Activated CD4-positive, alpha-beta T cell treated with anti-CD3 and anti-CD28 coated beads, Interleukin-2, amount 50 U/mL, for 4 hours (primary cell): ENCODE results near the gene DFFA.
A peak's percentile ranks its signal among the peaks of the same experiment; 100 is the strongest.
"Not testable (repeated sequence)": the region's sequence is repeated elsewhere in the genome, so short reads cannot be mapped to it uniquely, and the experiment has no call there.

Source experiments
- DNase-seq, 2 experiments: peaks; one replicate each; pipeline ENCODE4 v3.0.0-alpha.2; 2020

DFFA gene, protein sequence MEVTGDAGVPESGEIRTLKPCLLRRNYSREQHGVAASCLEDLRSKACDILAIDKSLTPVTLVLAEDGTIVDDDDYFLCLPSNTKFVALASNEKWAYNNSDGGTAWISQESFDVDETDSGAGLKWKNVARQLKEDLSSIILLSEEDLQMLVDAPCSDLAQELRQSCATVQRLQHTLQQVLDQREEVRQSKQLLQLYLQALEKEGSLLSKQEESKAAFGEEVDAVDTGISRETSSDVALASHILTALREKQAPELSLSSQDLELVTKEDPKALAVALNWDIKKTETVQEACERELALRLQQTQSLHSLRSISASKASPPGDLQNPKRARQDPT

GRCh38 chr1:10472220-10473144 lies at the start of gene DFFA:
TSS of gene DFFA (minus strand) at chr1:10472529. CDS start at chr1:10472458, 71 bp downstream.
- DNase-seq = peak; percentile 89

GRCh38 chr1:10521537-10522157 lies 49.3 kb upstream of the DFFA start:
- DNase-seq = no peak

- DNase-seq = no peak
Observed at GRCh38 chr1:10520952-10521351, 48.6 kb upstream of the DFFA start.

DNA sequence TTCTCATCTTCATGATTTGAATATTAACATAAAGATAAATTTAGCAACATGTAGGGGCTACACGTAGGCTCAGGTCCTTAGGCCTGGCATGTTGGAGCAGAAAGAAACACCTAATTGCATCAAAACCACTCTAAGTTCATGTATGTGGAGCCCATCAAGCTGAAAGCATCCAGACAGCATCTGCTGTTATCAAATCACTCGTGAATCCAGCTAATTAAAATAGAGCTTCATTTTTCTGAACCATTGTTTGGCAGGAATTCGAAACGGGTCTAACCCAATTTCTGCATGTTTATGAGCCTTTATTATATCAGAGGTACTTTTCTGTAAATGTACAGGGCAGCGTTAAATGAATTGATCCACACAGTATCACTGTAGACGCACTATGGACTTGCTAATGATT lies 48.2 kb upstream of the DFFA start:
- no peak for DNase-seq

DNA sequence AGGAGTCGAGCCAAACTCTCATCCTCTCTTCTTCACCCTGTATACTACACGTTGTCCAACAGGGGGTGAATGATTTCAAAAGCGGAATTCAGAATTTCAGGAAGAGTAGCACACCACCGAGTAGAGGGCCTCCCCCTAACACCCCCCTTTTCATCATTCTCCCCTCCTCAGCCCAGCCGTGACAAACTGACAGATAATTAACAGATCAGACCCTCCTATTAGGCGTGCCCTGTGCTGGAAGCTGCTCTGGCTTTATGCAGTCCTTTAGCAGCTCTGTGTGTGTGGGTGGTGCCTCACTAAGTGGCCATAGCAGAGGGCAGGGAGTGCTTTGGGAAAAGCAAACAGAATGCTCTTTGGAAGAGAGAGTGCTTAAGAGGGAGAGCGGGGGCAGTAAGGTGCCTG lies 46.7 kb upstream of the DFFA start:
- no peak for DNase-seq

GRCh38 chr1:10517677-10517982 lies 45.3 kb upstream of the DFFA start:
- no peak for DNase-seq

DNA sequence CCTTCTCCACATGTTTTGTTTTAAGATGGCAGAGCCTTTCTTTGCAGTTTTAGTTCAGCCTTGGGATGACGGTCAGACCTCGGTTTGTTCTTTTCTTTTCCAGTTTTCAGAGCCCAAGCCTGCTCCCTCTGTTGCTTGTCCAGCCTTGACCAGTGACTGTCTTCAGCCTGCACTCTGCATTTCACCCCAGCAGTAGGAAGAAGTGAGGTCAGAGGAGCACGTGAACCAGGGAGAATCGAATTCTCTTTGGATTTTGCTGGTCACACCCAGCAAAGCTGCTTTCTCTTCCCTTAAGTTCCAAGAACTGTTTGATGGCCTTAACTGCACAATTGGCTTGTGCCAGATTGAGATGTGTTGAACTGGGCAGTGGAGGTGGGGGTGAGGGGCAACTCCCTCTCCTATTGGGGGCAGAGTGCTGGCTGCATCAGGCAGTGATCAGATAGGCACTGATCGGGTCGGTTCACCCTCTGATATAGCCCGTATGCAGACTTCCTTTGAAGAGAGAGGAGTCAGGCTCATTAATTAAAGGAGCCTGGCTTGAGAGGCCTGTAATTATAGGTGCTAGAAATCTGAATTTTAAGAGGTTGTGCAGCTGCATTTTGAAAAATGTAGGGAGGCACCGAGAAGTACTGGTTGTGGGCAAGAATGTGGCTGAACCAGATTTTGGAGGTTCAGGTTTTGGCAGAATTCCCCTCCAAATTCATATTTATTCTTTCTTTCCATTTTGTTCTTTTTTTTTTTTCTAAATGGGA lies 44.8 kb upstream of the DFFA start:
- no peak for DNase-seq

GRCh38 chr1:10515976-10516750 lies 43.8 kb upstream of the DFFA start:
- no peak for DNase-seq

GRCh38 chr1:10515301-10515975 lies 43.1 kb upstream of the DFFA start:
- no peak for DNase-seq

- no peak for DNase-seq
Observed at GRCh38 chr1:10514490-10515235, 42.3 kb upstream of the DFFA start.

GRCh38 chr1:10513199-10513598 lies 40.9 kb upstream of the DFFA start:
- no peak for DNase-seq

GRCh38 chr1:10511494-10511885 lies 39.2 kb upstream of the DFFA start:
- DNase-seq = no peak

DNA sequence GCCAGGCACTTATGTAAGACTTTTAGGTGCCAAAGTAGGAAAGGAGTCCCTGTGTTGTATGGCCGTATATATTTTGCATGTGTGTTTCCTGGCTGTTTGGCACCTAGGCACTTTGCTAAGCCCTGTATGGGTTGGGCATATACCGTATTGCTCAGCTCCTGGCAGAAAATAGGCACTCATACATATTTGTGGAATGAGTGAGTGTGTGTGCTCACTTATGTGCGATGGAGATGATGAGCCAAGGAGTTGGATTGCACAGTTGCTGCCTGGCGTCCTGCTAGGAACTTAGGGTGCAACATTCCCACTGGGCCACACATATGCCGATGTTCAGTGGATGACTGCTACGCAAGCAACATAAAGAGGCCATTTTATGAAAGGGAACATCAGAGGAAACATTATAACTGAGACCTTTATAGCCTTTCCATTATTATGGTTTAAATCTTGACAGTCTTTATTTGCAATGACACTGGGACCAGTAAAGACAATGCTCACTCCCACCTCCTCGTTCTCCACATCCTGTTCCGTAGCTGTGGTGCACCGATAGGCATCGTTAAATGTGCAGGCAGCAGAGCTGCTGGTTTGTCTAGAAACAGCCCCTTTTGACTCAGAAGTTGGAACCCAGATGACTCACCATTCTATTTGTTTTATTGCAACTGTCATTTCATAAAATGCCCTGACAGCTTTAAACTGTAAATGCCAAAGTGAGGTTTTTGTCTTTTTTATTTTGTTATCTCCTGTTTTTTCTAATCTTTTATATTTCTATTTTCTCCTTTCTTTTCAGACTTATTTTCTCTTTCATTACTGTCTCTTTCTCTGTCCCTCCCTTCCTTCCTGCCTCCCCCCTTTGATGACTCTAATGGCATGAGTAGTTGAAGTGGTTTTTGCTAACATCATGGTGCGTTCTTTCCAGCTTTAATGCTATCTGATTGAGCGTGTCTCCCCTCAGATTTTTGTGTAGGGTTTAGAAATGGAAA lies 38.5 kb upstream of the DFFA start:
- DNase-seq = peak; percentile 68 to 74

DNA sequence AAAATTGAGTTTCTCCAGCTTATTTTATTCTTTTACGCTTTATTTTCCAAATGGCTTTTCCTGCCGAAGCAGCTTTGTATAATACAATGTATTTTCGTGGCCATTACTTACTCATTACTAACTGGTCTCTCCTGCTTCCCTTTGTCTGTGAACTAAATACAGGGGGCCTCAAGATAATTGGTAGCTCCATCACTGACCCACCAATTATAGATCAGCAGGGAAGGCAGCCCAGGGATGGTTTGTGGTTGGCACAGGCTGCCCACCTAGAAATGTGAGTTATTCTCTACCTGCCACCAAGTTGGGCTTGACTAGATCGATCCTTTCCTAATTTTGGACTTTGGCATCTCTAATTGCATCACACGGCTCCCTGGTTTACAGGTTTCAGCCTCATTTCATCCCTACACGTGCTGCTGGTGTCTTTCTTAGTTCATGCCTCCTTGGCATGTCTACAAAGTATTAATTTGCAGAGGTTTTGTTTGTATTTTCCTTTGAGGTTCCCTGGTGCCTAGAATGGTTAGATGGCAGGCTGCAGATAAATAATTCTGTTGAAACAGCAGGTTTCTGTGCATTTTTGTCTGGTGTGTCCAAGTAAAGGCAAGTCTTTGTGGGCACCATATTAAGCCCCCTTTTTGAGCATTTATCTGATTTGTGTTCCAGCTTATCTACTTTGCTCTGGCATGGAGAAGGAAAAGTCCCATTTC lies 37.6 kb upstream of the DFFA start:
- no peak for DNase-seq

DNA sequence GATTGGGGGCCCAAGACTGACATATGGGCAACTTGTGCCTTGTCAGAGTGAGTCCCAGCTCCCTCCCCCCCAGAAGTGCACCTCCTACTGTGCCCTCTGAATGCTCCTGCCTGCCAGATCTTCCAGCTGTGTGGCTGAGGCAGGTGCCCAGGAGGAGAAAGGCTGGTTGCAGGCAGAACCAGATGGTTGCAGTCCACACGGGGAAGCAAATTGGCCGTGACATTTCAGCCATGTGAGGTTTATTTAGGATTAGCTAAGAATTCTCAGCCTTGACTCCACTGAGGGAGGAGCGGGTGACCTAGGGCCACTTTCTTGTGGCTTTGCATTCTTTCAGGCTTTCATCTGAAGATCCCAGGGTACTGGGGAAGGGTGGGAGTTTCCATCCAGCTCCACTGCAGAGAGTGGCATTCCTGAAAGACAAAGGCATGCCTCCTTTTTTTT lies 36.2 kb upstream of the DFFA start:
- no peak for DNase-seq

DNA sequence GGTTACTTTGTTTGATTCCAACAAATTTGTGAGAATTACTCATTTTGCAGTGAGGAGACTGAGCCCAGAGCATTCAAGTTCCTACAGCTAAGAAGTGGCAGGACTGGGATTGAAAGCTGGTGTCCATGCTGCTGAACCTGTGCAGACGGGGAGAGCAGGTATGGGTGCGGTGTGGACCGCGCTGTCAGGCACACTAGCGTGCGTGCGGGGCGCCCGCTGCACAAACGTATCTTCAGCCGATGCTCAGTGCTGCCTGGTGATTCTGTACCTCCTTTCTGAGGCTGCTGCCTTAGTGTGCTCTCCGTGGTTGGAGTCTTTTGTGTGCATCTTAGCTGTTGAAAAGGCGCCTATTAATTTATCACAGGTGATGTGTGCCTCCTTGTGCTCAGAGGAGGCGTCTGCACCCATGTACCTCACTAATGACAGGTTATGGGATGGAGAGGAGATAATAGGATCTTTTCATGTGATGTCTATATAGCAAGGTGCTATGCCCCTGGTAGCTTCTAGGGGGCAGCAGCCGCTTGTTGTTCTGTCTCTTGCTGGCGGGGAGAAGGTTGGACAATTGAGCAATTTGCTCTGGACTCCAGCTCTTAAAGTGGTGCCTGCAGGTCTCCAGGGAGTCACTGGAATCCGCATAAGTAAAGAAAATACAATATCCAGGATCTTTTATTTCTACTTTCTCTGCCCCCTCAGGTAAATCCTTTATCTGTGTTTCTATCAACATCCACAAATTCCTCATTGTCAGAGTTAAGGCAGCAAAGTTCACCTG lies 35.0 kb upstream of the DFFA start:
- peak; percentile 39 to 40 for DNase-seq

DNA sequence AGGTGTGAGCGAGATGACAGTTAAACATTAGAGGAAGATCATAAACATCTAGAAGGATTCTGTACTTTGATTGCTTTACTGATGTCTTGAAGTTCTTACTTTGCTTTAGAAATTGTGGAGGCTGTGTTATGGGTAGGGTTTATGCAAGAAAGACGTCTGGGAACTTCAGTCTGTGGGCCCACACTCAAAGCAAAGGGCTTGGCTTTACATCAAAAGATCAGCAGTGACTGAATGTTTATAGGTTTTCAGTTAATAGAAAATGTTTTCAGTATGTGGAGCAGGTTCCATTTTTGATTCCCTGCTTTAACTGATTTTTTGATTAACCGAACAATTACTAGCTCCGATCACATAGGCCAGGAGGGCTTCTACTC lies 34.3 kb upstream of the DFFA start:
- no peak for DNase-seq

GRCh38 chr1:10506046-10506676 lies 33.8 kb upstream of the DFFA start:
- DNase-seq = not testable (repeated sequence)
